Sigmoid colon (tissue), 7 donors: ENCODE data around the gene BCL11B. TPM values are rescaled to one million over a fixed set of nuclear protein-coding genes. Genes with fewer than 3 reads are reported as not detected.

ENCODE experiments used
- DNase-seq: peaks from one replicate; pipeline ENCODE4 v3.0.0-alpha.2; 2019
- H3K27ac ChIP-seq, 4 donors: fragments of 200-600 bp; sonication (generic); one replicate each; pipeline ENCODE4 v1.5.1; 2016 to 2019; ENCODE audit warnings: mild to moderate bottlenecking in 1 of 4
- H3K27me3 ChIP-seq, 3 donors: fragments of 200-600 bp; sonication (generic); one replicate each; pipeline ENCODE4 v1.5.1; 2019; ENCODE audit warnings: mild to moderate bottlenecking in 1 of 3
- H3K36me3 ChIP-seq, 4 donors: fragments of 200-600 bp; sonication (generic); one replicate each; pipeline ENCODE4 v1.5.1; 2016 to 2019
- H3K4me1 ChIP-seq, 4 donors: fragments of 200-600 bp; sonication (generic); one replicate each; pipeline ENCODE4 v1.5.1; 2017 to 2019
- H3K4me3 ChIP-seq, 4 donors: fragments of 200-600 bp; sonication (generic); one replicate each; pipeline ENCODE4 v1.5.1; 2017 to 2019; ENCODE audit warnings: mild to moderate bottlenecking in 2 of 4, moderate library complexity in 1 of 4
- H3K9me3 ChIP-seq, 4 donors: fragments of 200-600 bp in 3 of 4; sonication (generic) in 3 of 4; one replicate each; pipeline versions ENCODE4 v1.5.1 to v1.6.1; 2013 to 2019
- EP300 ChIP-seq, 4 donors: sonication (generic); formaldehyde crosslinking; IDR thresholded peaks; one replicate each; pipeline ENCODE4 v1.6.1; 2017; ENCODE audit warnings: antibody characterized with exemption in 4 of 4
- POLR2A ChIP-seq, 2 donors: fragments of 450-650 bp; IDR thresholded peaks; one replicate each; pipeline ENCODE4 v1.6.1; 2016; ENCODE audit warnings: antibody characterized with exemption in 2 of 2, mild to moderate bottlenecking in 2 of 2, moderate library complexity in 2 of 2
- POLR2AphosphoS5 ChIP-seq, 4 donors: sonication (generic); formaldehyde crosslinking; IDR thresholded peaks; one replicate each; pipeline ENCODE4 v1.6.1; 2017; ENCODE audit warnings: antibody characterized with exemption in 4 of 4
- WGBS, 2 donors: extraction: QIAGEN DNeasy Blood & Tissue Kit; methylation state at CpG; one replicate each; pipeline ENCODE4 v1.1.7; 2013; 5-methylcytosine and 5-hydroxymethylcytosine counted together
- intact Hi-C: fragments of 100-400 bp; cut with DNase I; formaldehyde crosslinking; loops from one replicate; pipeline ENCODE4 v1.15.1; 2023
- polyA plus RNA-seq, 3 donors: library from polyadenylated mRNA; stranded (reverse); fragments of 200-250 nt; gene quantifications; one replicate each; pipeline ENCODE4 v1.2.3, GENCODE V29; 2013
- total RNA-seq, 4 donors: library from RNA; depleted of rRNA; stranded (reverse); fragments of >200 nt; gene quantifications; one replicate each; pipeline ENCODE4 v1.1.0, GENCODE V29; 2016
- TF ChIP-seq, protein P1 (sequence below), 4 experiments: fragments of 450-650 bp in 3 of 4; fragments of 200-600 bp in 1 of 4; IDR thresholded peaks; one replicate each; pipeline ENCODE4 v1.5.1; 2016 to 2019; ENCODE audit warnings: antibody characterized with exemption in 4 of 4, mild to moderate bottlenecking in 3 of 4, moderate library complexity in 2 of 4
- donor health status: healthy with polysubstance abuse.
- donor health status: Bipolar disorder and iron deficiency.
- donor health status: healthy.

The BCL11B gene
- total and polyA plus RNA-seq, 7 donors: under 0.01 to 3.5 (median 0.23) TPM

DNA sequence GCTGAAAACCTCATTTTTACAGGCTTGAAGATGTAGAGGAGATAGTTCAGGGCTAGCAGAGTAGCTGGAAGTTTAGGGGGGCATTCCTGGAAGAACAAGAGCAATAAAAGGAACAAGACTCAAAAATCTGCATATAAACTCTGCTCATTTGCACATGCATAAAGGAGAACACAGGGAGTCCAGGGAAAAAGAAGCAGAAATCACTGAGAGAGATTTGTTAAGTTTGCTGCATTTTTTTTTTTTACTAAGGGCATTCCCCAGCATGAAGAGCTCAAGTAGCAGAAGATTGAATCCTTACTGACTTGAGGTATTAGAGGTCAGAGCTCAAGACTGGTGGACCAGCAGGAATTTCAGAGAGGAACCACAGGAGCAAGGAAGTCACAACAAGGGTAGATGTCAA, 28.2 kb upstream of the BCL11B start:
- Histone ChIP-seq H3K4me1 (no peaks in the 10 kb centered on the region), H3K27ac (no peak overlapping the region), H3K36me3 (no peaks in the 10 kb centered on the region), H3K9me3 (peaks cover 0 to 10% (median 6%) of the 10 kb centered on the region in 4 donors), H3K4me3 (no peak overlapping the region), H3K27me3 (no peaks in the 10 kb centered on the region)
- DNase-seq: no peak
- intact Hi-C loops: no loop called here
- no peak for TF ChIP-seq POLR2A (IDR thresholded peaks at IDR 0.05)
- no peak for TF ChIP-seq EP300 (IDR thresholded peaks at IDR 0.05)
- no peak for TF ChIP-seq POLR2AphosphoS5 (IDR thresholded peaks at IDR 0.05)
- TF ChIP-seq, protein P1, sequence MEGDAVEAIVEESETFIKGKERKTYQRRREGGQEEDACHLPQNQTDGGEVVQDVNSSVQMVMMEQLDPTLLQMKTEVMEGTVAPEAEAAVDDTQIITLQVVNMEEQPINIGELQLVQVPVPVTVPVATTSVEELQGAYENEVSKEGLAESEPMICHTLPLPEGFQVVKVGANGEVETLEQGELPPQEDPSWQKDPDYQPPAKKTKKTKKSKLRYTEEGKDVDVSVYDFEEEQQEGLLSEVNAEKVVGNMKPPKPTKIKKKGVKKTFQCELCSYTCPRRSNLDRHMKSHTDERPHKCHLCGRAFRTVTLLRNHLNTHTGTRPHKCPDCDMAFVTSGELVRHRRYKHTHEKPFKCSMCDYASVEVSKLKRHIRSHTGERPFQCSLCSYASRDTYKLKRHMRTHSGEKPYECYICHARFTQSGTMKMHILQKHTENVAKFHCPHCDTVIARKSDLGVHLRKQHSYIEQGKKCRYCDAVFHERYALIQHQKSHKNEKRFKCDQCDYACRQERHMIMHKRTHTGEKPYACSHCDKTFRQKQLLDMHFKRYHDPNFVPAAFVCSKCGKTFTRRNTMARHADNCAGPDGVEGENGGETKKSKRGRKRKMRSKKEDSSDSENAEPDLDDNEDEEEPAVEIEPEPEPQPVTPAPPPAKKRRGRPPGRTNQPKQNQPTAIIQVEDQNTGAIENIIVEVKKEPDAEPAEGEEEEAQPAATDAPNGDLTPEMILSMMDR (IDR thresholded peaks at IDR 0.05): no peak

DNA sequence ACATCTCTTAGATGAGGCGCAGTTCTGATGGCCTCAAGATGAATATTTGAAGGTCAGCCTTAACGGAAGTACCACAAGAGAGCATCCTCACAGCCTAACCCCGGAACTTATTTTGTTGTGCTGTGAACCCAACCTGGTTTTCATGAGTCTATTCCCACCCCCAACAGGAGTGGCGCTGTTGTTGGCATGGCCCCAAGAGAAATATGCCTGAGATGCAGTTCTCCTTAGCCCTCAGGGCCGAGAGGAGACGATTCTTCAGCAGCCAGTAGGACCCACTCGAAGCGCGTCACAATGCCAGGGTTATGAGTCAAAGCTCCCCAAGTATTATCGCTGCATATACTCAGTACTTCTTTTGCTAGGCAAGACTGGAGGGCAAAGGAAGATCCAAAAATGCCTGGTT, 24.5 kb upstream of the BCL11B start:
- Histone ChIP-seq H3K27me3 (no peaks in the 10 kb centered on the region), H3K36me3 (no peaks in the 10 kb centered on the region), H3K27ac (no peak overlapping the region), H3K4me1 (no peaks in the 10 kb centered on the region), H3K9me3 (peaks cover 0 to 10% (median 6%) of the 10 kb centered on the region in 4 donors), H3K4me3 (no peak overlapping the region)
- intact Hi-C loops: no loop called here
- WGBS, 2 donors: 82 to 89% methylated on average over 10 of the region's 10 CpGs
- TF ChIP-seq, protein P1 (IDR thresholded peaks at IDR 0.05): no peak
- TF ChIP-seq POLR2AphosphoS5 (IDR thresholded peaks at IDR 0.05) (no peak), EP300 (IDR thresholded peaks at IDR 0.05) (no peak), POLR2A (IDR thresholded peaks at IDR 0.05) (no peak)
- no peak for DNase-seq

DNA sequence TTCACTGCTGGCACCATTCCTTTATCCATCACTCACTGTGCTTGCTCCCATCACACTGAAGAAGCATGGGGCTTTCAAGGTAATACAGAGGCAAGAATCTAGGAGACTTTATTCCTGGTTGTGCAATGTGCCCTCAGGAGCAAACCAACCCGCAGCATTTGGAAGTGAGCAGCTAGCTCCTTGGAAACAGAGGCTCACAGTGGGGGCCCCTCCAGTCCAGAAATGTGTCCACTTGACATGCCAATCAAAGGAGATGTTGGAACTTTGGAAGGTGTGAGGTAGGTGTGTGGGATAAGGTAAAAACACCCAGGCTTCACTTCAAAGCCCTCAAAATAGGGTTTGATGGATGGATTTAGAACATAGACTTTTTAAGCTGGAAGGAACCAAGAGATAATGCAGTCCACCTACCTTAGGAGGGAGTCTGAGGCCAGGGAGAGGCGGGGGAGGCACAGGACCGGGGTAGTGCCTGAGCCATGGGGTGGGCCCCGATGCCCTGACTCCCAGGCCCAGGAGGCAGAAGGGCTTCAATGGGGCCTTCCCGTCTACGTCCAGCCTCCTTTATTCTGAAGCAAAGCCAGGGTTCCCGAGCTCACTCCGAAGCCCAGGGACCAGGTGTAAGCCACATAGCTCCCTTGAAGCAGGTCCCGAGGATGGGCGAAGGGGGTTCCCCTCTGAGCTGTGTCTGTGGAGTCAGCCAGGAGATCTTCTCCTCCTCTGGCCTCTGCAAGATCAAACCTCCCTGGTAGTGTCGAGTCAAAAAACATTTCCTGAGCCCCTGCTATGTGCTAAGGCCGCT, 17.6 kb upstream of the BCL11B start:
- intact Hi-C loops: no loop called here
- WGBS, 2 donors: 90 to 94% methylated on average over 12 of the region's 12 CpGs
- Histone ChIP-seq H3K4me1 (no peaks in the 10 kb centered on the region), H3K36me3 (no peaks in the 10 kb centered on the region), H3K9me3 (no peaks in the 10 kb centered on the region), H3K27ac (no peak overlapping the region), H3K4me3 (no peak overlapping the region), H3K27me3 (peaks cover 0 to 6% (median 0%) of the 10 kb centered on the region in 3 donors)
- TF ChIP-seq POLR2AphosphoS5 (IDR thresholded peaks at IDR 0.05) (no peak), EP300 (IDR thresholded peaks at IDR 0.05) (no peak), POLR2A (IDR thresholded peaks at IDR 0.05) (no peak)
- TF ChIP-seq, protein P1 (IDR thresholded peaks at IDR 0.05): no peak
- no peak for DNase-seq

DNA sequence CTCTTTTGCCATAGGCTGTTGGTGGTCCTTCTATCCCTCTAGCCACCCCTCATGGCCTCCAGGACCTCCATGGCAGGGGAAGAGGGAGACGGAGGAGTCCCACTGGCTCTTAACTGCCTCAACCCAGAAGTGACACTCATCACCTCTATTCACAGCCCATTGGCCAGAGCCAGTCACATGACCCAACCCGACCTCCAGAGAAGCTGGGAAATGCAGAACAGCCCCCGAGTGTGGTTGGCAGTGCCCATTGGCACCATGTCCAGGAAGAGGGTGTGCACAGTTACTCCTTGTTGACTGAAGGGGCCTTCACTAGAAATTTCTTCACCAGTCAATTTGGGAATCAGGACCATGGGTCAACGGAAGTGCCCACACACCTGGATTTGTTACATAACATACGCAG, 17.0 kb upstream of the BCL11B start:
- Histone ChIP-seq H3K4me1 (no peaks in the 10 kb centered on the region), H3K27me3 (peaks cover 0 to 12% (median 0%) of the 10 kb centered on the region in 3 donors), H3K27ac (no peak overlapping the region), H3K36me3 (no peaks in the 10 kb centered on the region), H3K9me3 (no peaks in the 10 kb centered on the region), H3K4me3 (no peak overlapping the region)
- no peak for DNase-seq
- intact Hi-C loops: no loop called here
- WGBS, 2 donors: 79 to 84% methylated on average over 5 of the region's 5 CpGs
- no peak for TF ChIP-seq POLR2AphosphoS5 (IDR thresholded peaks at IDR 0.05)
- TF ChIP-seq, protein P1 (IDR thresholded peaks at IDR 0.05): no peak
- TF ChIP-seq EP300 (IDR thresholded peaks at IDR 0.05): no peak
